Endothelial cell of umbilical vein (primary cell): ENCODE data around the gene BSG. TPM values are rescaled to one million over a fixed set of nuclear protein-coding genes. Genes with fewer than 3 reads are reported as not detected.

Source experiments
- BruUV-seq: library from RNA; stranded (reverse); fragments of 400-500 nt; replicated peaks from 2 replicates; lab custom pipeline; 2021; lab: Mats Ljungman, UMichigan
- CTCF ChIA-PET: fragments of 300-600, 350-600 bp; sonication (Branson Sonifier 250); formaldehyde crosslinking; loops from one replicate; lab custom pipeline; 2021; ENCODE audit warnings: antibody characterized with exemption, inconsistent platforms; lab: Charles Lee
- POLR2A ChIA-PET: fragments of 300-600, 350-600 bp; sonication (Branson Sonifier 250); formaldehyde crosslinking; loops from one replicate; lab custom pipeline; 2021; ENCODE audit warnings: antibody characterized with exemption, inconsistent platforms; lab: Charles Lee
- DNase-seq: peaks from one replicate; pipeline ENCODE4 v3.0.0-alpha.2; 2011; ENCODE audit warnings: low read depth, low spot score
- FAIRE-seq: peaks from 2 replicates; lab custom pipeline; 2011; peaks lifted over from hg19 to GRCh38; lab: Jason Lieb, UNC
- H2AFZ ChIP-seq: 2 replicates; pipeline ENCODE4 v1.6.0; 2012; ENCODE audit warnings: low read depth, low read length, control low read depth, inconsistent platforms
- H3K27ac ChIP-seq: 2 replicates; pipeline ENCODE4 v1.5.1; 2011; ENCODE audit warnings: low read depth, mild to moderate bottlenecking, control low read depth, low read length, moderate library complexity; ENCODE audit not compliant: insufficient read depth
- H3K27me3 ChIP-seq, 2 experiments: 2 replicates each; pipeline versions ENCODE4 v1.6.0 to v1.6.1; 2011; ENCODE audit warnings: low read length in 2 of 2, mixed read lengths in 1 of 2; ENCODE audit not compliant: control insufficient read depth in 2 of 2, insufficient read depth in 2 of 2
- H3K36me3 ChIP-seq, 2 experiments: 2 replicates in 1 of 2; 3 replicates in 1 of 2; pipeline ENCODE4 v1.5.1; 2011; ENCODE audit warnings: low read length in 2 of 2, mild to moderate bottlenecking in 1 of 2, moderate library complexity in 1 of 2; ENCODE audit not compliant: control insufficient read depth in 2 of 2, insufficient read depth in 2 of 2; ENCODE audit errors: extremely low read depth in 1 of 2
- H3K4me1 ChIP-seq: 3 replicates; pipeline ENCODE4 v1.5.1; 2011; ENCODE audit warnings: mild to moderate bottlenecking, low read length; ENCODE audit not compliant: control insufficient read depth, insufficient read depth; ENCODE audit errors: extremely low read depth
- H3K4me2 ChIP-seq: 2 replicates; pipeline ENCODE4 v1.6.1; 2011; ENCODE audit warnings: low read length, control low read depth, mixed read lengths; ENCODE audit not compliant: insufficient read depth
- H3K4me3 ChIP-seq, 3 experiments: fragments of 200-600 bp in 1 of 3; sonication (generic), shearing (Covaris generic) in 1 of 3; replicated peaks in 1 of 3; 2 replicates each; pipeline ENCODE4 v1.5.1; 2011 to 2016; ENCODE audit warnings: control low read depth in 3 of 3, low read length in 3 of 3, mild to moderate bottlenecking in 2 of 3, inconsistent platforms in 1 of 3, low read depth in 1 of 3, moderate library complexity in 1 of 3; ENCODE audit not compliant: insufficient read depth in 1 of 3
- H3K79me2 ChIP-seq: 2 replicates; pipeline ENCODE4 v1.6.0; 2012; ENCODE audit warnings: low read length, inconsistent platforms; ENCODE audit not compliant: control insufficient read depth, insufficient read depth
- H3K9ac ChIP-seq: replicated peaks from 2 replicates; pipeline ENCODE3; 2011; ENCODE audit warnings: low read length, control low read depth; ENCODE audit not compliant: insufficient read depth; ENCODE audit errors: extremely low read depth
- H3K9me1 ChIP-seq: replicated peaks from 3 replicates; pipeline ENCODE4 v1.6.0; 2011; ENCODE audit warnings: mild to moderate bottlenecking, low read length; ENCODE audit not compliant: control insufficient read depth, insufficient read depth; ENCODE audit errors: extremely low read depth
- H3K9me3 ChIP-seq: replicated peaks from 2 replicates; pipeline ENCODE4 v1.5.1; 2012; ENCODE audit warnings: low read length, inconsistent platforms; ENCODE audit not compliant: control insufficient read depth, insufficient read depth
- H4K20me1 ChIP-seq: replicated peaks from 2 replicates; pipeline ENCODE3; 2011; ENCODE audit warnings: mild to moderate bottlenecking, low read length; ENCODE audit not compliant: control insufficient read depth, insufficient read depth; ENCODE audit errors: extremely low read depth
- CTCF ChIP-seq, 2 donors: IDR thresholded peaks; 1 replicate in 1 of 2; 2 replicates in 1 of 2; pipeline ENCODE4 v1.5.1; 2011; ENCODE audit warnings: low read length in 2 of 2, mild to moderate bottlenecking in 2 of 2, moderate library complexity in 2 of 2, control low read depth in 1 of 2, inconsistent platforms in 1 of 2, low read depth in 1 of 2; ENCODE audit not compliant: insufficient read depth in 1 of 2; ENCODE audit errors: extremely low read depth in 1 of 2
- EZH2 ChIP-seq: IDR thresholded peaks from 2 replicates; pipeline ENCODE4 v1.6.1; 2012; ENCODE audit warnings: borderline replicate concordance, low read depth, mild to moderate bottlenecking, moderate library complexity, low read length, inconsistent platforms; ENCODE audit not compliant: severe bottlenecking
- FOS ChIP-seq: IDR thresholded peaks from 2 replicates; pipeline ENCODE4 v1.6.1; 2011; ENCODE audit warnings: mild to moderate bottlenecking, low read length, moderate library complexity, borderline replicate concordance; ENCODE audit not compliant: insufficient read depth
- GATA2 ChIP-seq: IDR thresholded peaks from 2 replicates; pipeline ENCODE4 v1.7.0; 2011; ENCODE audit warnings: low read depth, mild to moderate bottlenecking, moderate library complexity, mixed read lengths, low read length; ENCODE audit not compliant: insufficient read length, insufficient read depth
- JUN ChIP-seq: IDR thresholded peaks from 2 replicates; pipeline ENCODE4 v1.6.1; 2011; ENCODE audit warnings: borderline replicate concordance, low read depth; ENCODE audit not compliant: insufficient read length, insufficient read depth
- MYC ChIP-seq: IDR thresholded peaks from one replicate; pipeline ENCODE4 v1.6.1; 2011; ENCODE audit warnings: mild to moderate bottlenecking, low read depth, low read length
- POLR2A ChIP-seq: IDR thresholded peaks from 2 replicates; pipeline ENCODE4 v1.6.1; 2012; ENCODE audit warnings: low read depth, mild to moderate bottlenecking, control low read depth, low read length
- POLR2AphosphoS5 ChIP-seq: IDR thresholded peaks from 2 replicates; pipeline ENCODE4 v1.6.1; 2012; ENCODE audit warnings: low read depth, mild to moderate bottlenecking, control low read depth, low read length, moderate library complexity; ENCODE audit not compliant: insufficient read depth
- dilution Hi-C: fragments of 300-500 bp; cut with MboI; formaldehyde crosslinking; loops from one replicate; pipeline ENCODE4 v1.15.0; 2019; ENCODE audit warnings: low sequenced_read_pairs; ENCODE audit not compliant: extremely low pct_ligation_motif_present
- intact Hi-C: fragments of 100-400 bp; cut with micrococcal nuclease; formaldehyde crosslinking; loops from one replicate; pipeline ENCODE4 v1.10.0; 2022
- polyA plus RNA-seq, 4 experiments: library from polyadenylated mRNA; depleted of rRNA in 3 of 4; stranded (reverse) in 3 of 4; unstranded in 1 of 4; fragments of >200 nt; gene quantifications; 2 replicates each; pipeline versions ENCODE4 v1.2.1 to v1.2.3, GENCODE V29; 2011 to 2012; ENCODE audit warnings: missing spikeins in 1 of 4
- total RNA-seq: library from RNA; stranded (reverse); gene quantifications from 2 replicates; pipeline ENCODE4 v1.2.3, GENCODE V29; 2021
- TF ChIP-seq, protein P1 (sequence below): IDR thresholded peaks from 2 replicates; pipeline ENCODE4 v1.6.1; 2011; ENCODE audit not compliant: insufficient read depth, insufficient read length

BSG gene
- total and polyA plus RNA-seq, 2 donors (not counting 3 experiments of a cell fraction or from before 2014, with no cell fraction given) = 485 to 661 TPM

GRCh38 chr19:547117-547516 lies 25.3 kb upstream of the BSG start:
- Histone ChIP-seq H3K36me3 (peaks cover 0 to 6% of the 10 kb centered on the region in 2 experiments), H2AFZ (no peak overlapping the region), H3K27ac (no peak overlapping the region), H3K4me1 (no peaks in the 10 kb centered on the region), H3K4me3 (no peak overlapping the region), H3K27me3 (no peaks in the 10 kb centered on the region), H3K4me2 (no peak overlapping the region), H4K20me1 (no peaks in the 10 kb centered on the region), H3K9ac (no peak overlapping the region), H3K79me2 (no peaks in the 10 kb centered on the region), H3K9me1 (no peaks in the 10 kb centered on the region), H3K9me3 (no peaks in the 10 kb centered on the region)
- no peak for DNase-seq
- ChIA-PET POLR2A (no interaction called here), CTCF (no interaction called here)
- no peak for FAIRE-seq
- no TSS peak for BruUV-seq
- dilution Hi-C loops (no loop called here), intact Hi-C loops (no loop called here)
- TF ChIP-seq FOS = no peak
- TF ChIP-seq, protein P1, sequence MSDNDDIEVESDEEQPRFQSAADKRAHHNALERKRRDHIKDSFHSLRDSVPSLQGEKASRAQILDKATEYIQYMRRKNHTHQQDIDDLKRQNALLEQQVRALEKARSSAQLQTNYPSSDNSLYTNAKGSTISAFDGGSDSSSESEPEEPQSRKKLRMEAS = no peak
- TF ChIP-seq GATA2 = no peak
- TF ChIP-seq CTCF (IDR thresholded peaks at IDR 0.05; ENCODE audit: extremely low read depth in 1 of 2, insufficient read depth in 1 of 2, low read depth in 1 of 2, low read length in 2 of 2) = no peak
- no peak for TF ChIP-seq POLR2A
- TF ChIP-seq EZH2 = no peak
- TF ChIP-seq JUN = no peak
- TF ChIP-seq POLR2AphosphoS5 = no peak
- TF ChIP-seq MYC = no peak
